ENCODE measurements around the gene PRKCD.

The PRKCD gene

DNA sequence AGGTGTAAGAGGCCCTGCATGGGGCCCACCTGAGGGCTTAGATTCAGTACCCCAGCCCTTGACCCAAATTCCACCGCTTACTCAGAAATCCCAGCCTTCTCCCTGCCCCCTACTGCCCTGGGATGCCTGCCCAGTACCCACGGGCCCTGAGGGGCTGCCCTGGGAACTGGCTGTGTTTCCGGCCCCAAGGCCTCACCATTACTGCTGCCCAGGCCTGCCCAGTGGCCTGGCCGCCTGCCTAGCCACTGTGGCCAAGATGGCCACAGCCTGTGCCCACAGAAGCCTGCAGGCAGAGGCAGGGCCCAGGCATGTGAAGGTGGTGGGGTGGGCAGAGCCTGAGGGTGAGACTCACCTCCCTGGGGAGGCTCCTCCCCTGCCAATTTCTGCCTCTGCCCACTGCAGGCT is 6.1 kb upstream of the PRKCD start:
- DNase-seq (ENCODE audit: low read depth): no peak
- TF ChIP-seq, protein P1, sequence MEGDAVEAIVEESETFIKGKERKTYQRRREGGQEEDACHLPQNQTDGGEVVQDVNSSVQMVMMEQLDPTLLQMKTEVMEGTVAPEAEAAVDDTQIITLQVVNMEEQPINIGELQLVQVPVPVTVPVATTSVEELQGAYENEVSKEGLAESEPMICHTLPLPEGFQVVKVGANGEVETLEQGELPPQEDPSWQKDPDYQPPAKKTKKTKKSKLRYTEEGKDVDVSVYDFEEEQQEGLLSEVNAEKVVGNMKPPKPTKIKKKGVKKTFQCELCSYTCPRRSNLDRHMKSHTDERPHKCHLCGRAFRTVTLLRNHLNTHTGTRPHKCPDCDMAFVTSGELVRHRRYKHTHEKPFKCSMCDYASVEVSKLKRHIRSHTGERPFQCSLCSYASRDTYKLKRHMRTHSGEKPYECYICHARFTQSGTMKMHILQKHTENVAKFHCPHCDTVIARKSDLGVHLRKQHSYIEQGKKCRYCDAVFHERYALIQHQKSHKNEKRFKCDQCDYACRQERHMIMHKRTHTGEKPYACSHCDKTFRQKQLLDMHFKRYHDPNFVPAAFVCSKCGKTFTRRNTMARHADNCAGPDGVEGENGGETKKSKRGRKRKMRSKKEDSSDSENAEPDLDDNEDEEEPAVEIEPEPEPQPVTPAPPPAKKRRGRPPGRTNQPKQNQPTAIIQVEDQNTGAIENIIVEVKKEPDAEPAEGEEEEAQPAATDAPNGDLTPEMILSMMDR (IDR thresholded peaks at IDR 0.05; ENCODE audit: control insufficient read depth, insufficient read depth, low read depth, low read length, missing control alignments): no peak
- H3K4me3 ChIP-seq (ENCODE audit: control insufficient read depth, low read depth, low read length): no peak overlapping the region

DNA sequence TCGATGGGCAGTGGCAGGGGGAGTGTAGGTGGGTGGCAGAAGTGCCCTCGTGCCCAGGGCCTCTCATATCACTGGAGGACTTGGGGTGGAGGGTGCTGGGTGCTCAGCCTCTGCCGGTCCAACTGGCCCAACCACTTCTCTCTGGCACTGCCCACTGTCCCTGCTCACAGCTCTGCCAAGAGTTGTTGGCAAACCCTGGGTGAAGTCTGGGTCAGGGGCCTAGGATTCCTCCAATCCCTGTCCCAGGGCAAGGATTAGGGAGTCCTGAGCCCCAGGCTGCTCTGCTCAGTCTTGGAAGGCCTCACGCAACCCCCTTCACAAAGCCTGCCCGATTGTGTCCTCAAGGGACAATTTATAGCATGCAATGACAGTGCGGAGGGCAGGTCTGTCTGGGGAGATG is 5.2 kb upstream of the PRKCD start:
- TF ChIP-seq, protein P1 (IDR thresholded peaks at IDR 0.05; ENCODE audit: control insufficient read depth, insufficient read depth, low read depth, low read length, missing control alignments): no peak
- DNase-seq (ENCODE audit: low read depth): no peak
- H3K4me3 ChIP-seq (ENCODE audit: control insufficient read depth, low read depth, low read length): no peak overlapping the region

DNA sequence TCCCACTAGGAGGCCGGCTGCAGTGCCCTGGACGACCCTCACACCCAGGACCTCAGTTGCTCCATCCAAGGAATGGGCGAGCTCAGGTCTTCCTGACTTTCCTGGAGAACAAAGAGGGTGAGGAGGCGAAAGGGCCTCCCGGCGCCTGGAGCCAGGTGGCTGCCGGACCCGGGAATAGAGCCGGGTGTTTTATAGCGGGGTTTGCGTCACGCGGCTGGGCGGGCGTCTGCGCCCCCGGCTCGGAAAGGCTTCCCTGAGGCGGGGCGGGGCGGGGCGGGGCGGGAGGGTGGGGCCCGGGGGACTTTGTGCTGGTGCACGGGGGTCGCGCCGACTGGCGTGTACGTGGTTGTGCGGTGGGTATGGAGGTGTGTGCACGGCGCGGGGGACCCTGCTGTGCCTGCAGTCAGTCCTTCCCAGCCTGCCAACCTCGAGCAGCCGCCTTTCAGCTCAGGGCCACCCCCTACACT is 4.6 kb upstream of the PRKCD start:
- DNase-seq (ENCODE audit: low read depth): no peak
- TF ChIP-seq, protein P1 (IDR thresholded peaks at IDR 0.05; ENCODE audit: control insufficient read depth, insufficient read depth, low read depth, low read length, missing control alignments): no peak
- H3K4me3 ChIP-seq (ENCODE audit: control insufficient read depth, low read depth, low read length): no peak overlapping the region

DNA sequence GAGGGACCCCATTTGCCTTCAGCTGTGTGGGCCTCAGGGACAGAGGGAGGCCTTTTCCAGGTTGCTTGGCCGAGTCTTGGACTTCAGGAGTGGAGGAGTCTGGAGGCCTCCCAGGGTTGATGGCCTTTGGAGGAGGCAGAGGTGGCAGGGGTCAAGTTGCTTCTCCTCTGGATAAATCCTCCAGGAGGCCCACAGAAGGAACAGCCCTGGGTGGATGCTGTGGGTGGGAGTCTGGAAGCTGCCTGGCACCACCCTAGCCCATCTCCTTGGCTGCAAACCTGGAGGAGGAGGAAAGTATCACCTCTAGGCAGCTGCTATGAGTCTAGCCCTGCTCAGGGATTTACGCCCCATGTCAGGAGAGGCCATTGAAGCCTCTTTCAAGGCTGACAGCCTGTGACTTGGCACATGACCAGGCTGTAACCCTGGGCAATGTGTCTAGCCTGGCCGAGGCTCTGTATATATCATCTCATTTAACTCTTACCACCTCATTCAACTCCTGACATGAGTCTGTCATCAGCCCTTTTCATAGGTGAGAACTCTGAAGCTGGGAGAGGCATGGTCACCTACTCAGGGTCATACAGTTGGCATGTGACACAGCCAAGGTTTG is 2.9 kb upstream of the PRKCD start:
- TF ChIP-seq, protein P1 (IDR thresholded peaks at IDR 0.05; ENCODE audit: control insufficient read depth, insufficient read depth, low read depth, low read length, missing control alignments): no peak
- H3K4me3 ChIP-seq (ENCODE audit: control insufficient read depth, low read depth, low read length): no peak overlapping the region

DNA sequence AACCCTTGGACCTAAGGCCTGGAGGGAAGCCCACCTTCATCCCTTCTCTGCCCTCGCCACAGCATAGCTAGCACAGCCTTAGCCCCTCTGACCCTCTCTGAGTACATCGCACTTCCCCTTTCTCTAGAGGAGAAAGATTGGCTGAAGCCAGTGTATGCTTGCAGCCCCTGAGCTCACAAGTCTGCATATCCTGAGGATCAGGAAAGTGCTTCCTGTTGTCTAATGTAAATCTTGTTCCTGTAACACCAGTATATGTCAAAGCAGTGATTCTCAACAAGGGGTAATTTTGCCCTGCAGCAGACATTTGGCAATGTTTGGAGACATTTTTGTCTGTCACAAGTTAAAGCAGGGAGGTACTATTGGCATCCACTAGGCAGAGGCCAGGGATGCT is 2.2 kb upstream of the PRKCD start:
- DNase-seq (ENCODE audit: low read depth): no peak
- H3K4me3 ChIP-seq (ENCODE audit: control insufficient read depth, low read depth, low read length): no peak overlapping the region
- TF ChIP-seq, protein P1 (IDR thresholded peaks at IDR 0.05; ENCODE audit: control insufficient read depth, insufficient read depth, low read depth, low read length, missing control alignments): no peak

More for the DNA sequence above, 2.9 kb upstream of the PRKCD start:
- no peak for DNase-seq (ENCODE audit: low read depth)

DNA sequence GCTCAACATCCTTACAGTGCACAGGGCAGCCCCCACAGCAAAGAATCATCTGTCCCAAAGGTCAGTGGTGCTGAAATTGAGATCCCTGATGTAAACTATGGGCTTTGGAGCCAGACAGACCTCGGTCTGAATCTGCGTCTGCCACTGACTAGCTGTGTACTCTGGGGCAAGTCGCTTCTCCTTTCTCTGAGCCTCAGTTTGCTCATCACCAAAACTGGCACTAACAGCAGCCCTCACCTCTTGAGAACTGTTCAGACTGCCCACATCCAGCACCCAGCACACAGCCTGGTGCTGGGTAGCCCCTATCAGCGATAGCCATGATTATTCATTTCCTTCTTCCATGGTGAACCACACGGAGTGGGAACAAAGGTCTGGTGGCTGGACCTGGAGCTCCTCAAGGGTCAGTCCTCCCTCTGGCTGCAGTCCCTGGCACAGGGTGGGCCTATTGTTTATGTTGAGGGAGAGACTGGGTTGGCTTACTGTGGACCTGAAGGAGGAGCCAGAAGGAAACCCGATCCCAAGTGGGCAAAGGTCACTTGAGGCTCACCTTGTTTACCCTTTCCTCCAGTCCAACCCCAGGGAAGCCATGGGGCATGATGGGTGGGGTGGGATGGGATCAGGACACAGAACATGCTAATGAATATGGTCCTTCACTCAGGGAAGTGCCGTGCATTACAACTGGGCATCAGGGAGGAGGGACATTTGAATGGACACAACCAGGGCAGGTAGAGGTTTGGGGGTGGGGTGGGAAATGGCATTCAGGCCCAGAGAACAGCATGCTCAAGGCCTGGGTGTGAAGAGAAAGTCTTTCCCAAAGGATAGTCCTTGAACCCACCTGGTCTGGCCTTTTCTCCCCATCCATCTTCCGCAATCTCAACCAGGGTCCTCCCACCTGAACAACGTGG is 1.6 kb upstream of the PRKCD start:
- DNase-seq (ENCODE audit: low read depth): no peak
- no peak overlapping the region for H3K4me3 ChIP-seq (ENCODE audit: control insufficient read depth, low read depth, low read length)
- TF ChIP-seq, protein P1 (IDR thresholded peaks at IDR 0.05; ENCODE audit: control insufficient read depth, insufficient read depth, low read depth, low read length, missing control alignments): no peak
